ENCODE measurements around the gene ZNF212. TPM values are rescaled to one million over a fixed set of nuclear protein-coding genes. Genes with fewer than 3 reads are reported as not detected.

The ZNF212 gene
- total and polyA plus RNA-seq, 2 donors (not counting 1 experiment from before 2014, with no cell fraction given): 4.2 to 4.8 TPM

DNA sequence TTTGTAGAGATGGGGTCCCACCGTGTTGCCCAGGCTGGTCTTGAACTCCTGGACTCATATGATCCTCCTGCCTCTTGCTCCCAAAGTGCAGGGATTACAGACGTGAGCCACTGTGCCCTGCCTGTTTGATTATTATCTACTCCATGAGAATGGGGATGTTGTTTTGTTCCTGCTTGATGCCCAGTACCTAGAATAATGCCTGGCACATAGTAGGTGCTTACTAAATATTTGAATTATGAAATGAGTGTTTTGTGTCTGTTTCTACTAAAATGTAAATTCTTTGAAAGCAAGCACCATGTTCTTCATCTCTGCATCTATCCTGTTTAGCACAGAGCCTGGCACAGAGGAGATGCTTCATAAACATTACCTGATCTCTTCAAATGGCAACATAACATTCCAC, 63.4 kb downstream of the ZNF212 start:
- TF ChIP-seq CTCF (conservative IDR thresholded peaks at IDR 0.05 in 1 of 2, IDR thresholded peaks at IDR 0.05 in 1 of 2; ENCODE audit: low read depth in 1 of 2, low read length in 2 of 2): no peak
- TF ChIP-seq EZH2 (IDR thresholded peaks at IDR 0.05; ENCODE audit: low read length, missing control alignments): no peak
- no peak overlapping the region for H3K4me3 ChIP-seq (replicated peaks in 1 of 4; ENCODE audit: control extremely low read depth in 1 of 4, insufficient read depth in 1 of 4, low read depth in 3 of 4, low read length in 4 of 4)
- no peak overlapping the region for H3K4me2 ChIP-seq (ENCODE audit: extremely low read depth, insufficient read depth, low read length)
- H4K20me1 ChIP-seq (ENCODE audit: control insufficient read depth, extremely low read depth, insufficient read depth, low read length): no peaks in the 10 kb centered on the region
- no peak overlapping the region for H3K9ac ChIP-seq (ENCODE audit: insufficient read depth, low read length)
- no peak for DNase-seq (ENCODE audit: low read depth in 2 of 2)
- no peak overlapping the region for H2AFZ ChIP-seq (ENCODE audit: low read length)
- H3K27ac ChIP-seq (ENCODE audit: insufficient read depth, low read length): no peak overlapping the region
- no peaks in the 10 kb centered on the region for H3K79me2 ChIP-seq (ENCODE audit: control insufficient read depth, insufficient read depth, low read length)
- no peaks in the 10 kb centered on the region for H3K27me3 ChIP-seq (ENCODE audit: control insufficient read depth, insufficient read depth, low read length)
- H3K36me3 ChIP-seq (ENCODE audit: control insufficient read depth, insufficient read depth, low read length): no peaks in the 10 kb centered on the region
- no peaks in the 10 kb centered on the region for H3K4me1 ChIP-seq (ENCODE audit: control insufficient read depth, extremely low read depth, insufficient read depth, low read length)
- H3K9me3 ChIP-seq (ENCODE audit: control insufficient read depth, insufficient read depth, low read depth, low read length): no peaks in the 10 kb centered on the region

DNA sequence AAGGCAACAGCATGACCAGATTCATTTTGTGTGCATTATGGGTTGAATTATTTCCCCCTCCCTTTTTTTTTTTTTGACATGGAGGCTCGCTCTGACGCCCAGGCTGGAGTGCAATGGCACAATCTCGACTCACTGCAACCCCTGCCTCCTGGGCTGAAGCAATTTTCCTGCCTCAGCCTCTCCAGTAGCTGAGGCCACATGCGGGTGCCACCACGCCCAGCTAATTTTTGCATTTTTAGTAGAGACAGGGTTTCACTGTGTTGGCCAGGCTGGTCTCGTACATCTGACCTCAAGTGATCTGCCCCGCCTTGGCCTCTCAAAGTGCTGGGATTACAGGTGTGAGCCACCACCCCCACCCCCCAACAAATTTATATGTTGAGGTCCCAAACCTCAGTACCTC, 64.6 kb downstream of the ZNF212 start:
- Histone ChIP-seq H3K9me3 (ENCODE audit: control insufficient read depth, insufficient read depth, low read depth, low read length) (no peaks in the 10 kb centered on the region), H4K20me1 (ENCODE audit: control insufficient read depth, extremely low read depth, insufficient read depth, low read length) (no peaks in the 10 kb centered on the region), H3K4me3 (replicated peaks in 1 of 4; ENCODE audit: control extremely low read depth in 1 of 4, insufficient read depth in 1 of 4, low read depth in 3 of 4, low read length in 4 of 4) (no peak overlapping the region), H3K4me2 (ENCODE audit: extremely low read depth, insufficient read depth, low read length) (no peak overlapping the region), H3K27me3 (ENCODE audit: control insufficient read depth, insufficient read depth, low read length) (no peaks in the 10 kb centered on the region), H3K4me1 (ENCODE audit: control insufficient read depth, extremely low read depth, insufficient read depth, low read length) (no peaks in the 10 kb centered on the region), H2AFZ (ENCODE audit: low read length) (no peak overlapping the region), H3K9ac (ENCODE audit: insufficient read depth, low read length) (no peak overlapping the region), H3K79me2 (ENCODE audit: control insufficient read depth, insufficient read depth, low read length) (no peaks in the 10 kb centered on the region), H3K36me3 (ENCODE audit: control insufficient read depth, insufficient read depth, low read length) (no peaks in the 10 kb centered on the region), H3K27ac (ENCODE audit: insufficient read depth, low read length) (no peak overlapping the region)
- no peak for TF ChIP-seq EZH2 (IDR thresholded peaks at IDR 0.05; ENCODE audit: low read length, missing control alignments)
- no peak for TF ChIP-seq CTCF (conservative IDR thresholded peaks at IDR 0.05 in 1 of 2, IDR thresholded peaks at IDR 0.05 in 1 of 2; ENCODE audit: low read depth in 1 of 2, low read length in 2 of 2)
- no peak for DNase-seq (ENCODE audit: low read depth in 2 of 2)

Other genes with a start within 250 kb of the ZNF212 start
- 156 and 266 TPM in 2 replicates for gene PDIA4, start 211.1 kb upstream of the ZNF212 start, total RNA-seq
- 210 and 236 TPM in 2 replicates for gene PDIA4, start 211.1 kb upstream of the ZNF212 start, polyA plus RNA-seq
- gene ZNF786, start 148.9 kb upstream of the ZNF212 start, total RNA-seq: 4.6 and 5.4 TPM in 2 replicates
- 1.7 and 1.8 TPM in 2 replicates for gene ZNF786, start 148.9 kb upstream of the ZNF212 start, polyA plus RNA-seq
- 4.6 and 5.4 TPM in 2 replicates for gene ZNF425, start 113.3 kb upstream of the ZNF212 start, total RNA-seq
- gene ZNF425, start 113.3 kb upstream of the ZNF212 start, polyA plus RNA-seq: 1.1 and 1.2 TPM in 2 replicates
- gene ZNF398, start 92.2 kb upstream of the ZNF212 start, total RNA-seq: 5.9 and 7.3 TPM in 2 replicates
- gene ZNF398, start 92.2 kb upstream of the ZNF212 start, polyA plus RNA-seq: 6.7 TPM in 2 replicates
- 16.7 and 23.1 TPM in 2 replicates for gene ZNF282, start 44.1 kb upstream of the ZNF212 start, total RNA-seq
- 6.8 and 7.4 TPM in 2 replicates for gene ZNF282, start 44.1 kb upstream of the ZNF212 start, polyA plus RNA-seq
- gene ZNF783, start 22.5 kb downstream of the ZNF212 start, total RNA-seq: 8.7 and 11.4 TPM in 2 replicates
- 2.6 and 3.3 TPM in 2 replicates for gene ZNF783, start 22.5 kb downstream of the ZNF212 start, polyA plus RNA-seq
- gene ZNF777, start 221.4 kb downstream of the ZNF212 start, total RNA-seq: 3.6 and 4.1 TPM in 2 replicates
- gene ZNF777, start 221.4 kb downstream of the ZNF212 start, polyA plus RNA-seq: 4.9 and 7.4 TPM in 2 replicates

Measured in fibroblast of lung (primary cell).